ENCODE data around the gene CASR. TPM values are rescaled to one million over a fixed set of nuclear protein-coding genes. Genes with fewer than 3 reads are reported as not detected.

Gene CASR
- total RNA-seq, 1 donor, result not detected

DNA sequence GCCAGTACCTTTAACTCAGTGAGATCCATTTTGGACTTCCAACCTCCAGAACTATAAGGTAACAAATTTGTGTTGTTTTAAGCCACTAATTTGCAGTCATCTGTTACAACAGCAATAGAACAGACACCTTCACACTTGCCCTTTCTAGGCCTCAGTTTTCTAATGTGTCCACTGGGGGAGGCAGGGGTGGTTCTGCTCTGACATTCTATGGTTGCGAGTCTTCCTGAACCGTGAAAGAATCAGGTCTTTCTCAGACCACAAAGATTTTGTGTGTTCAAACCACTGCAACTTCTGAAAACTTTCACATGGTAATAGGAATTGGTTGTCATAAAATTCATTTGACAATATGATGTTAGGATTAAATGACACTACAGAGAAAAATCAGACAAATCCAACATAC is 114.8 kb downstream of the CASR start:
- TF ChIP-seq, protein P1, sequence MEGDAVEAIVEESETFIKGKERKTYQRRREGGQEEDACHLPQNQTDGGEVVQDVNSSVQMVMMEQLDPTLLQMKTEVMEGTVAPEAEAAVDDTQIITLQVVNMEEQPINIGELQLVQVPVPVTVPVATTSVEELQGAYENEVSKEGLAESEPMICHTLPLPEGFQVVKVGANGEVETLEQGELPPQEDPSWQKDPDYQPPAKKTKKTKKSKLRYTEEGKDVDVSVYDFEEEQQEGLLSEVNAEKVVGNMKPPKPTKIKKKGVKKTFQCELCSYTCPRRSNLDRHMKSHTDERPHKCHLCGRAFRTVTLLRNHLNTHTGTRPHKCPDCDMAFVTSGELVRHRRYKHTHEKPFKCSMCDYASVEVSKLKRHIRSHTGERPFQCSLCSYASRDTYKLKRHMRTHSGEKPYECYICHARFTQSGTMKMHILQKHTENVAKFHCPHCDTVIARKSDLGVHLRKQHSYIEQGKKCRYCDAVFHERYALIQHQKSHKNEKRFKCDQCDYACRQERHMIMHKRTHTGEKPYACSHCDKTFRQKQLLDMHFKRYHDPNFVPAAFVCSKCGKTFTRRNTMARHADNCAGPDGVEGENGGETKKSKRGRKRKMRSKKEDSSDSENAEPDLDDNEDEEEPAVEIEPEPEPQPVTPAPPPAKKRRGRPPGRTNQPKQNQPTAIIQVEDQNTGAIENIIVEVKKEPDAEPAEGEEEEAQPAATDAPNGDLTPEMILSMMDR (IDR thresholded peaks at IDR 0.05; ENCODE audit: insufficient read depth, low read length), result no peak
- no peak for DNase-seq (ENCODE audit: low read depth)
- no peak overlapping the region for H3K4me3 ChIP-seq (ENCODE audit: low read depth, low read length)

DNA sequence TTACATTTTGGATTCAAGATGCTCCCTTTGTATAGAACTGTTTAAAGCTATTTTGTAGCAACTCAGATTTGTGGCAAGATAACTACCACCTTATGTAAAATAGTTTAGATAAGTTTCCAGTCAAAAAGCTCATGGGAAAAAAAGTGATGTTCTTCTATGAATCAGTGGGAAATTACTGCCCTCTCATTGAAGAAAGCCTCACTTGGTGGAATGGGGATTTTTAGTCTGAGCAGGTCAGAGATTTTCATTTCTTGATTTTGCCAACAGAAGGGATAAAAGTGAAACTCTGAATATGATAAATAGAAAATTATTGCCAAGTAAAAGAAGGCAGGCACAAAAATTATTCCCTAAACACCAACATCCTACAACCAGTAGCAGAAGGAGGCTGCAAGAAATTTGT is 115.7 kb downstream of the CASR start:
- TF ChIP-seq, protein P1 (IDR thresholded peaks at IDR 0.05; ENCODE audit: insufficient read depth, low read length), result no peak
- no peak overlapping the region for H3K4me3 ChIP-seq (ENCODE audit: low read depth, low read length)
- no peak for DNase-seq (ENCODE audit: low read depth)

DNA sequence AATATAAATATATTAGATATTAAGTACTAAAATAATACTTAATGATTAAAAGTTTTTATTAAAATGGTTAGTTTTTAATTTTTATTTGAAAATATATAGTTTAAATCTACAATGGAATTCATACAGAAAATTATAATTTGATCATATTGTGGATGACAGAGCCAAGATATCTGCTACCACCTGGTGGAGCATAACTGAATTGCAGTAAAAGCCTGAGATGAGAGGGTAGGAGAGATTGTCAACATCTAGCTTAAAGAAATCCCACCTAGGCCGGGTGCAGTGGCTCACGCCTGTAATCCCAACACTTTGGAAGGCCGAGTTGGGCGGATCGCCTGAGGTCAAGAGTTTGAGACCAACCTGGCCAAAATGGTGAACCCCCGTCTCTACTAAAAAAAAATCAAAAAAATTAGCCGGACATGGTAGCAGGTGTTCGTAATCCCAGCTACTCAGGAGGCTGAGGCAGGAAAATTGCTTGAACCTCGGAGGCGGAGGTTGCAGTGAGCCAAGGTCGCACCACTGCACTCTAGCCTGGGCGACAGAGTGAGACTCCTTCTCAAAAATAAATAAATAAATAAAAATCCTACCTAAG is 116.5 kb downstream of the CASR start:
- DNase-seq (ENCODE audit: low read depth), result no peak
- no peak overlapping the region for H3K4me3 ChIP-seq (ENCODE audit: low read depth, low read length)
- TF ChIP-seq, protein P1 (IDR thresholded peaks at IDR 0.05; ENCODE audit: insufficient read depth, low read length), result peak; percentile 50

DNA sequence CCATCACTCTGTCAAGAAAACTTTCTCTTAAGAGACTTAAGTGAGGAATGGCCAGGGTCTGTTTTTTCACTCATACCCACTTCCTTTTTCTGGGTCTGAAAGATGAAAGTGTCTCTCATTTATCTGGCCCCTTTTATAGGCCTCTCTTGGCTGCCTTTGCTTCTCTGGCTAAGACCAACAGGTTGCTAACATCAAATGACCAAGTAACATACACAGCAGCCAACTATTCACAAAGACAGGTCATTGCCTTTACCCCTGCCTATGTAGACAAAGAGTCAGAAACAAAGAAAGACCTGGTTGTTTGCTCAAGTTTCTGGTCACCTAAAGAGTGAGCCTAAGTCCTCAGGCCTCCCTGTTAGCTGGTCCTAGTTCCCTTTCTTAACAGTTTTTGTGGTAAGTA is 117.6 kb downstream of the CASR start:
- DNase-seq (ENCODE audit: low read depth), result no peak
- no peak overlapping the region for H3K4me3 ChIP-seq (ENCODE audit: low read depth, low read length)
- TF ChIP-seq, protein P1 (IDR thresholded peaks at IDR 0.05; ENCODE audit: insufficient read depth, low read length), result no peak

DNA sequence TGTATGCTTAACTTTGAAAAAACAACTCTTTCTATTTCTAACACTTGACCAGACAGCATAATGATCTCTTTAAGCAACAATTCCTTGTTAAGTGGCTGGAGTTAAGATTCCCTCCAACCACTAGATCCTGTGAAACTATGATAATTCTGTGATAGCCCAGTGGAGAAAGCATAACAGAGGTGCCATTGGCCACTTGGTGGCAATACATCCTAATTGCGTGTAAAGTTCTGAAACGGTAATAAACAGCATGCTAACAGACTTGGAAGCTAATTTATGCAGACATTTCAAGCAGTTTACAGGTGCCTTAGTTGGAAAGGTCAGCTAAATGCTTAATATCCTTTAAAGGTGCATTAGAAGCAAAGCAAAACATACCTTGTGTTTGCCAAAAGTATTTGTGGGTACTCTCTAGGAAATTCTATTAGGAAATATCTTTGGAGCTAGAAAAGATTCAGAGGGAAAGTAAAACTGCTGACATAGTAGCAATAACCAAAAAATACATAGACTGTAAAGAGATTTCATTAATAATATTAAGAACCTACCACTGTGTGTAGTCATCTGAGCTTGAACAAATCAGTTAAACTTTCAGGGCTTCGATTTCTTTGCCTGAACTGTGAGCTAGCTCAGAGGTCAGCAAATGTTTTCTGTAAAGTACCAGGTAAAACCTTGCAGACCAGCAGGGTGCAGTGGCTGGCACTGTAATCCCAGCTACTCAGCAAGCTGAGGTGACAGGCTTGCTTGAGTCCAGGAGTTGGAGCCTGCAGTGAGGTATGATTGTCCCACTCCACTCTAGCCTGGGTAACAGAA is 122.6 kb downstream of the CASR start:
- no peak overlapping the region for H3K4me3 ChIP-seq (ENCODE audit: low read depth, low read length)
- TF ChIP-seq, protein P1 (IDR thresholded peaks at IDR 0.05; ENCODE audit: insufficient read depth, low read length), result no peak
- DNase-seq (ENCODE audit: low read depth), result no peak

DNA sequence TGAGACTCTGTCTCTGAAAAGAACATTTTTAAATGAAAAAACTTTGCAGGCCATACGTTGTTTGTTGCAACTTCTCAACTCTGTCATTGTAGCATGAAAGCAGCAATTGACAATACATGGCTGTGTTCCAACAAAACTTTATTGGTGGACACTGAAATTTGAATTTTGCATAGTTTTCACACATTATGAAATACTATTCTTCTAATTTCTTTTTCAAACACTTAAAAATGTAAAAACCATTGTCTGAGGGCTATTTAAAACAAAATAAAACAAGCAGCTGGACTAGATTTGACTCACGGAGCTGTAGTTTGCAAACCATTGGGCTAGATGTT is 123.1 kb downstream of the CASR start:
- TF ChIP-seq, protein P1 (IDR thresholded peaks at IDR 0.05; ENCODE audit: insufficient read depth, low read length), result no peak
- H3K4me3 ChIP-seq (ENCODE audit: low read depth, low read length), result no peak overlapping the region
- DNase-seq (ENCODE audit: low read depth), result no peak
